ENCODE measurements around the gene HDGFL1.

The HDGFL1 gene

DNA sequence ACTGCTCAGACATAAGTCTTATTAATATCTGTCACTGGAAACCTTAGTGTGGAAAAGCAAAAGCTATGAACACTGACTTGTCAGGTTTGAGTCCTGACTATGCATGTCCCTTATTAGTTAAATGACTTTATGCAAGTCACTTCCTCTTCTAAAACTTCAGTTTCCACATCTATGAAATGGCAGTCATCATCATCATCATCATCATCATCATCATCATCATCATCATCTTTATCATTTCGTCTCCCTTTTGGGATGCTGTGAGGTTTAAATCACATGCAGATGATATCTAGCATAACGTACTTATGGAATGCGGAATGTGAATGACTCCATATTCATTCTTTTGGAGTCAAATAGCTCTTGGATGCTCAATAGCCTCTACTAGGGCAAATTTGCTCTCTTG lies 24.5 kb downstream of the HDGFL1 start:
- DNase-seq = no peak

DNA sequence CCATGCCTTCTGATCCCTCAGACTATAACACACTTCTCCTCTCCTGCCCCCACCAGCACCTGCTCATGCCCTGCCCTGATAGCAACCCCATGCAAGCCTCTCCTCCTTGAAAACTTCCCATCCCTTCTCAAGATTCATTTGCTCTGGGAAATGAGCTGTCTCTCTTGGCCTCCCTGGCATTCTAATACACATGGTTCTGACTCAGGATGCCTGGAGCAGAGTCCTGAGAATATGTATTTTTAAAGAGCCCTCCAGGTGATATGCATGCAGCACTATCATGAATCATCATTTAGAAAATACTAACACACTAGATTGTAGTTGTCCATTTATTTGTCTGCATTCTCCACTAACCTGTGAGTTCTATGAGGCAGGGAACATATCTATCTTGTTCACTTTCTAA lies 26.6 kb downstream of the HDGFL1 start:
- no peak for DNase-seq

GRCh38 chr6:22598339-22598738 lies 29.0 kb downstream of the HDGFL1 start:
- no peak for DNase-seq

DNA sequence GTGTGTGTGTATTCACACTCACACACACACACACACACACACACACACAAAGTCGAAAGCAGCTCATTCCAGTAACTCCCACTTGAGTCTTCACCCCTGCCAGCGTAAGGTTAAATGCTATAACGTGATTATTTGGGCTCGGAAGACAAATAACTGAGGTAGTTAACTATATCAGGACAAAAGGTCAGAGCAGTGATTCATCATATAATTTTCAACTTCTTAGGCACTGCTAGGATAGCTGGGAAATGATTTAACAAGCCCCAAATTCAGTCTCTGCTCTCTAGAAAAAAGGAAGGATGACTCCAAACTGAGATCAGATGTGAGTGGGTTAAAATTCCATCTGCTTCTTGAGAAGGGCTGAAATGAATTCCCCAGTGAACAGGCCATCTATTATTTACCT lies 30.7 kb downstream of the HDGFL1 start:
- no peak for DNase-seq

- DNase-seq = no peak
These were observed 32.6 kb downstream of the HDGFL1 start for GRCh38 chr6:22601984-22602383.

DNA sequence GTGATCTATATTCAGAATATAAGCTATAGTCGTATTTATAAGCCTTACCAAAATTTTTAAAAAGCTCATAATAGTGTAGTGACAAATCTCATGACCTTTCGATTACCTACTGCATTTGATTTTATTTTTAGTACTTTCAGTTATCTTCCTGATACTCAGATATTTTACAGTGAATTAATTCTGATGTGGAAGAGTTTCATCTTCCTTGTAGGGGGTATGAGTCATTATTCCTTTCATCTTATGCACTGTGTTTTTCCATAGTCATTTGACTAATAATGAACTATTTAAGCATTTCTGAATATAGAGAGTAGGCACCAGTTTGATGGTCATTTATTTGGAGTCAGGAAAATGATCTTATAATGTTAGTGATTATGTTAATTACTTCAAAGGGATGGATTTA lies 36.4 kb downstream of the HDGFL1 start:
- no peak for DNase-seq

- no peak for DNase-seq
These were observed 40.8 kb downstream of the HDGFL1 start for GRCh38 chr6:22610127-22610526.

DNA sequence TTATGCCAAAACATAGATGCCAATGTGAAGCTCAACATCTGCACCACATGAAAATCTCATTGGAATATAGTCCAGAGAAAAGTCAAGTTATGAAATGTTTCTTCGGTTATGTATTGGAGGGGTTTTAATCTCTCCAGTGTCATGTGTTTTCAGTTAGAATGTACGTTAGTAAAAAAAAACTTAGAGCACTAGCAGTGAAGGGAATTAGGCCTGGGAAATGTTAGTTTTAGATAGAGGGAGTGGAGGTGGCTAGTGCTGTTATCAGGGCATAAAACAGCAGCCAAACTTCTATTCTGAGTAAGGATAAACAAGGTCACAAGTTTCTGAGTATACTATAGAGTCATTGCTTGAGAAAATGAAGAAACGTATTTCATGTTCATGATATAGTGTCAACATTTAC lies 42.9 kb downstream of the HDGFL1 start:
- DNase-seq = no peak

- DNase-seq = no peak
These were observed 43.7 kb downstream of the HDGFL1 start for GRCh38 chr6:22613051-22613450.

DNA sequence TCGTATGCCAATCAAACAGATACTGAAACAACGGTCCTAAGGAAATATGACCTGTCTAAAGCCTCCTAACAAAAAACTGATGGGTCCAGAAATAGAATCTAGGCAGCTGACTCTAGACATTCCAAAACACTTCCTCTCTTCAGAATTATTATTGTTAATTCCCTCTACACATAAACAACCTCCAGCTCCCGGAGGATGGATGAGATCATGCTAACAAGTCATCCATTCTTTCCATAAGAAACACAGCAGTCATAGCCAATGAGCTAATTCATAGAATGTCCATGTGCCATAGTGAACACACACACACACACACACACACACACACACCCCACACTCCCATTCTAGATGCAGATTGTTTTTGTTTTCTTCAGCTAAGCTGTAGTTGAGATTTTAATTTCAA lies 44.3 kb downstream of the HDGFL1 start:
- DNase-seq = no peak

DNA sequence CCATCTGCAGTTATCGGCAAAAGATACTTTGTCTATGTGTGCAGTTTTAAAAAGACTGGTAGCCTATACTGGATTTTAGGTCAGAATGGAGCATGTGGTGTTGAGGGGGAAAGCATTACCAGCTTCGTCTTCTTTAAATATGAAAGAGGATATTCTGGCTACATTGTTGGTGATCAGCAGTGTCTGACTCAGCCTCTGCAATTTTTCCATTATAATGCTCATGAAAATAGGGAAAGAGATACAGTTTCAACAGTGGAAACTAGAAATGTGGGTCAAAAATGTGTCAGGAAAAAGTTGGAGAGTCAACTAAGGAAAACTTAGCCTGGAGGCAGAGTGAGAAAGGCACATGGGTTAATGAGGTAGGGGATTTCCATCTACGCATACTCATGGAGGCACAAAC lies 45.2 kb downstream of the HDGFL1 start:
- DNase-seq = no peak

DNA sequence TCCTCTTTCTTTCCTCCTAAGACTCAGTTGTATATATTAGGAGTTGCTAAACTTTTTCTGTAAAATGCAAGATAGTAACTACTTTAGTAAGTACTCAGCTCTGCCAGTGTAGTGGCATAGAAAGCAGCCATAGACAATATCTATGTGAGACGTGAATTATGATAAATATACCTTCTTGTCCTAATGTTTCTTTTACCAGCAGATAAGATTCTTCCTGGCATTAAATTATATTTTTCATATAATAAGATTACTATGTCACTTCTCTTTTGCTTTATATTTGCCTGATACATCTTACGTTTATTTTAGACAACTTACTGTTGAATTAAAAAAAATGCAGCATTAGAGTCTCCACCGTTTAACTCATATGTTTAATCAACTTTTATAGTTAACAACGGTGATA lies 51.7 kb downstream of the HDGFL1 start:
- DNase-seq = no peak
